Testis (tissue), 3 donors: Measurements from ENCODE around the gene PLCB1. TPM values are rescaled to one million over a fixed set of nuclear protein-coding genes. Genes with fewer than 3 reads are reported as not detected.

Experiments
- DNase-seq: peaks from one replicate; pipeline ENCODE4 v3.0.0-alpha.2; 2019
- H3K27ac ChIP-seq, 2 donors: fragments of 200-600 bp; sonication (generic); one replicate each; pipeline ENCODE4 v1.5.1; 2019
- H3K27me3 ChIP-seq: fragments of 200-600 bp; sonication (generic); one replicate; pipeline ENCODE4 v1.5.1; 2019
- H3K36me3 ChIP-seq: fragments of 200-600 bp; sonication (generic); one replicate; pipeline ENCODE4 v1.5.1; 2017; ENCODE audit warnings: low read depth; ENCODE audit errors: missing control alignments
- H3K4me1 ChIP-seq: fragments of 200-600 bp; sonication (generic); one replicate; pipeline ENCODE4 v1.5.1; 2019
- H3K4me3 ChIP-seq, 2 donors: fragments of 200-600 bp; sonication (generic); one replicate each; pipeline ENCODE4 v1.5.1; 2017 to 2019
- H3K9me3 ChIP-seq: fragments of 200-600 bp; sonication (generic); one replicate; pipeline ENCODE4 v1.5.1; 2017
- POLR2A ChIP-seq: fragments of 450-650 bp; IDR thresholded peaks from one replicate; pipeline ENCODE4 v1.6.1; 2017; ENCODE audit warnings: antibody characterized with exemption, mild to moderate bottlenecking, moderate library complexity
- WGBS, 2 donors: methylation state at CpG; one replicate each; pipeline ENCODE4 v1.1.5; 2018; 5-methylcytosine and 5-hydroxymethylcytosine counted together
- intact Hi-C: fragments of 100-400 bp; cut with DNase I; formaldehyde crosslinking; loops from one replicate; pipeline ENCODE4 v1.15.1; 2023; ENCODE audit warnings: low total_unique reads
- polyA plus RNA-seq: library from polyadenylated mRNA; stranded (reverse); fragments of 350-450 nt; fragmentation: Illumina TruSeq; extraction: RNeasy Lipid Tissue Mini Kit (QIAGEN cat#74804); gene quantifications from one replicate; pipeline ENCODE4 v1.2.3, GENCODE V29; 2014; ENCODE audit warnings: low read depth, low replicate concordance; ENCODE audit not compliant: insufficient read depth
- total RNA-seq, 2 donors: library from RNA; depleted of rRNA; stranded (reverse); fragments of >200 nt; gene quantifications; one replicate each; pipeline ENCODE4 v1.2.3, GENCODE V29; 2016
- TF ChIP-seq, protein P1 (sequence below), 3 experiments: fragments of 450-650 bp in 2 of 3; fragments of 200-600 bp in 1 of 3; sonication (generic) in 1 of 3; IDR thresholded peaks; one replicate each; pipeline ENCODE4 v1.5.1; 2016 to 2019; ENCODE audit warnings: antibody characterized with exemption in 3 of 3, mild to moderate bottlenecking in 2 of 3, moderate library complexity in 1 of 3

Gene PLCB1
- total and polyA plus RNA-seq, 3 donors from 2014 or later: 3.1 to 9.8 (median 8.2) TPM

DNA sequence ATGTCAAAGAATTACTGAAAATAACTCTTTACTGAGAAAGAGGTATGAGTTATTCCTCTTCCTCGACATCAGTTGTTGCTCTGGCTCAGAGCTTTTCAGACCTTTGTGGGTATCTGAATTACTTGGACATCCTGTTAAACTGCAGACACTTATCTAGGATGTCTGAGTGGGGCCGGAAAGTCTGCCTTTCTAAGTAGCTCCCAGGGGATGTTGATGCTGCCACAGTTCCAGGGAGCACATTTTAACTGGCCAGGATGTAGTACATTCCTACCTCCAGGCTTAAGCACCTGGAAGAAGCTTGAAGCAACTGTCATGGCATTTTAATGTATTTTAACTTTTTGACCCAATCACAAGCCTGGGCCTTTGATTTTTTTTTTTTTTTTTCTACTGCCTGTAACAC, 671.0 kb downstream of the PLCB1 start:
- 25 to 45% methylated on average over 2 of the region's 2 CpGs for WGBS, 2 donors
- H3K4me1 ChIP-seq: peaks cover 4% of the 10 kb centered on the region
- intact Hi-C loops: no loop called here
- no peak for TF ChIP-seq POLR2A
- TF ChIP-seq, protein P1, sequence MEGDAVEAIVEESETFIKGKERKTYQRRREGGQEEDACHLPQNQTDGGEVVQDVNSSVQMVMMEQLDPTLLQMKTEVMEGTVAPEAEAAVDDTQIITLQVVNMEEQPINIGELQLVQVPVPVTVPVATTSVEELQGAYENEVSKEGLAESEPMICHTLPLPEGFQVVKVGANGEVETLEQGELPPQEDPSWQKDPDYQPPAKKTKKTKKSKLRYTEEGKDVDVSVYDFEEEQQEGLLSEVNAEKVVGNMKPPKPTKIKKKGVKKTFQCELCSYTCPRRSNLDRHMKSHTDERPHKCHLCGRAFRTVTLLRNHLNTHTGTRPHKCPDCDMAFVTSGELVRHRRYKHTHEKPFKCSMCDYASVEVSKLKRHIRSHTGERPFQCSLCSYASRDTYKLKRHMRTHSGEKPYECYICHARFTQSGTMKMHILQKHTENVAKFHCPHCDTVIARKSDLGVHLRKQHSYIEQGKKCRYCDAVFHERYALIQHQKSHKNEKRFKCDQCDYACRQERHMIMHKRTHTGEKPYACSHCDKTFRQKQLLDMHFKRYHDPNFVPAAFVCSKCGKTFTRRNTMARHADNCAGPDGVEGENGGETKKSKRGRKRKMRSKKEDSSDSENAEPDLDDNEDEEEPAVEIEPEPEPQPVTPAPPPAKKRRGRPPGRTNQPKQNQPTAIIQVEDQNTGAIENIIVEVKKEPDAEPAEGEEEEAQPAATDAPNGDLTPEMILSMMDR (IDR thresholded peaks at IDR 0.05): no peak
- no peak for DNase-seq
- H3K9me3 ChIP-seq: no peaks in the 10 kb centered on the region
- H3K36me3 ChIP-seq: no peaks in the 10 kb centered on the region
- H3K27ac ChIP-seq: no peak overlapping the region
- H3K27me3 ChIP-seq: no peaks in the 10 kb centered on the region
- no peak overlapping the region for H3K4me3 ChIP-seq

DNA sequence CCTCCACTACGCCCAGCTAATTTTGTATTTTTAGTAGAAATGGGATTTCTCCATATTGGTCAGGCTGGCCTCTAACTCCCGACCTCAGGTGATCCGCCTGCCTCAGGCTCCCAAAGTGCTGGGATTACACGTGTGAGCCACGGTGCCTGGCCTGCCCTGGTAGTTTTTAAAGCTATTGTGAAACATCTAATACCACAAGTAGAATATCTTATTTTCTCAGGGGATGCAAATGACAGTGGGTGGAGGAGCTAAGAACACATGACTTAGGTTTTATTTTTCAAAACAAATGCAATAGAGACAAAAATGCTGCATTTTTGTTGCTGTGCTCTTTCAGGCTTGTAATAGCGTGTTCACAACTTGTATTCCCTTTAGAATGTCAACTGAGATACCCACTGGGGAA, 671.9 kb downstream of the PLCB1 start:
- intact Hi-C loops: no loop called here
- Histone ChIP-seq H3K36me3 (no peaks in the 10 kb centered on the region), H3K27me3 (no peaks in the 10 kb centered on the region), H3K27ac (no peak overlapping the region), H3K4me3 (no peak overlapping the region), H3K4me1 (peaks cover 5% of the 10 kb centered on the region), H3K9me3 (no peaks in the 10 kb centered on the region)
- TF ChIP-seq, protein P1 (IDR thresholded peaks at IDR 0.05): no peak
- TF ChIP-seq POLR2A: no peak
- 92 to 95% methylated on average over 6 of the region's 6 CpGs for WGBS, 2 donors
- DNase-seq: no peak

DNA sequence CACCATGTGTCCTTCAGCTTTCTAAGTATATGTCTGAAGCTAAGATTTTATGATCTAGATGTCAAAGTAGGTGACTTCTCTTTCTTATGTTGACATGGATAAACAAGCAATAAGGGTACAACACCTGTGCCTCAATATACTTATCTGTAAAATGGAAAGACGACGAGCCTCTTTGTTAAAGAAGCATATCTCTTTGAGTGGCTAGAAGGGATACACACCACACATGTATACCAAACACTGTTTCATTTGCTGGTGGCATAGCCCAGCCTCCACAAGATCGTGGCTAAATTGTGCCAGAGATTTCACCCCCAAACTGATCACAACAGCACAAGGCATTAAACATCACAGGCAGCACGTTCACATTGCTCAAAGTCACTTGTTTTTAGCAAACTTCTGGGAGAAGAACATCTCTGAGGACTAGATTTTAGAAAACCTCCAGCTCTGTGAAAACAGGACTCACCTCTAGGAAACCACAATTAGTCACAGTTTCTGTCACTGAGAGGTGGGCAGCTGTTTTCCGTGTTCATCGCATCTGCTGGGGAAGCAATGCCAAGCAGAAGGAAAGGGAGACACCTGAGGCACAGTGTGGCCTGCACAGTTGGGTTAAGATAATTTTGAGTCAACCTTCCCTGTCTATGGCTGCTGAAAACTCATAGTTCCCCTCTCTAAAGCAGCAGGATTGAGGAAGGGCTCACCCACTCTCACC, 673.8 kb downstream of the PLCB1 start:
- TF ChIP-seq, protein P1 (IDR thresholded peaks at IDR 0.05): no peak
- no peak for TF ChIP-seq POLR2A
- Histone ChIP-seq H3K9me3 (no peaks in the 10 kb centered on the region), H3K36me3 (no peaks in the 10 kb centered on the region), H3K4me3 (no peak overlapping the region), H3K4me1 (peaks cover 5% of the 10 kb centered on the region), H3K27ac (no peak overlapping the region), H3K27me3 (no peaks in the 10 kb centered on the region)
- intact Hi-C loops: no loop called here
- 89 to 91% methylated on average over 6 of the region's 6 CpGs for WGBS, 2 donors
- DNase-seq: no peak

DNA sequence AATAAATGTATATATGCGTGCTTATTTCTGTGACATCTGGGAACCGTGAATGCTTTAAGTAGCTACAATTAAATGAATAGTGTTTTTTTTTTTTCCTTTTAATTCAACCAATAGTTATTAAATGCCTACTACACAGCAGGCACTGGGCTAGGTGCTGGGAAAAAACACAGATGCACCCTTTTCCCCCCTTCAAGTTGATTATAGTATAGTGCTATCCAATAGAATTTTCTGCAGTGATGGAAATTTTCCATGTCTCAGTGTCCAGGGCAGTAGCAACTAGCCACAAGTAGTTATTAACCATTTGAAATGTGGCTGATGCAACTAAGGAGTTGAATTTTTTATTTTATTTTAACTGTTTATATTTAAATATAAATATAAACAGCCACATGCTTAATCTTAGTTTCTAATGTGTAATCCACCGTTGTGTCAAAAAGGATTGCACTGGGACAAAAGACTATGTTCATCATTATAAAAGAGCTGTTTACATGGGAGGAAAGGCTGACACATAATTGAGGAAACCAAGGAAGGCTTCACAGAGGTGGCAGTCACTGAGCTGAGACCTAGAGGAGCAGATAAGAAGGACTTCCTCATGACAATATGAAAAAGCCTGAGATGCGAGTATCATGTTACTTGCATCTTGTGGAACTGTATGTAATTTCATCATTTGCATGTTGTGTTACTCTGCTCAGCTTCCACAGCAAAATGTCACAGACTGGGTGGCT, 675.6 kb downstream of the PLCB1 start:
- intact Hi-C loops: no loop called here
- TF ChIP-seq, protein P1 (IDR thresholded peaks at IDR 0.05): no peak
- no peak for TF ChIP-seq POLR2A
- H3K36me3 ChIP-seq: no peaks in the 10 kb centered on the region

More for the DNA sequence above, 675.6 kb downstream of the PLCB1 start:
- Histone ChIP-seq H3K4me1 (peaks cover 5% of the 10 kb centered on the region), H3K27me3 (no peaks in the 10 kb centered on the region), H3K4me3 (no peak overlapping the region), H3K27ac (no peak overlapping the region), H3K9me3 (no peaks in the 10 kb centered on the region)
- no peak for DNase-seq
- WGBS, 2 donors: 77 to 84% methylated on average over 4 of the region's 4 CpGs
